GM19025 (cell line): Measurements from ENCODE around the gene FGF14.

ENCODE experiments used
- ATAC-seq: cut with Tn5 transposase; IDR thresholded peaks from one replicate; pipeline ENCODE4 v1.9.1; 2021; ENCODE audit warnings: mild to moderate bottlenecking, low read depth, moderate library complexity; ENCODE audit not compliant: unreplicated experiment

The FGF14 gene

GRCh38 chr13:101708115-101708514 lies 693.7 kb downstream of the FGF14 start:
- ATAC-seq, result no peak

GRCh38 chr13:101707659-101708058 lies 694.2 kb downstream of the FGF14 start:
- ATAC-seq, result no peak

GRCh38 chr13:101706651-101707050 lies 695.2 kb downstream of the FGF14 start:
- no peak for ATAC-seq

- no peak for ATAC-seq
Measured at GRCh38 chr13:101703838-101704237, 698.0 kb downstream of the FGF14 start.

- ATAC-seq, result no peak
Measured at GRCh38 chr13:101703081-101703480, 698.8 kb downstream of the FGF14 start.

- no peak for ATAC-seq
Measured at GRCh38 chr13:101700598-101700997, 701.2 kb downstream of the FGF14 start.

- ATAC-seq, result no peak
Measured at GRCh38 chr13:101698400-101698799, 703.4 kb downstream of the FGF14 start.

- ATAC-seq, result no peak
Measured at GRCh38 chr13:101697745-101698144, 704.1 kb downstream of the FGF14 start.

- ATAC-seq, result no peak
Measured at GRCh38 chr13:101695870-101696516, 705.9 kb downstream of the FGF14 start.

GRCh38 chr13:101691341-101691860 lies 710.4 kb downstream of the FGF14 start:
- no peak for ATAC-seq

- ATAC-seq, result no peak
Measured at GRCh38 chr13:101690871-101691270, 711.0 kb downstream of the FGF14 start.

GRCh38 chr13:101686003-101686402 lies 715.8 kb downstream of the FGF14 start:
- no peak for ATAC-seq

GRCh38 chr13:101681834-101682233 lies 720.0 kb downstream of the FGF14 start:
- no peak for ATAC-seq

GRCh38 chr13:101673360-101674105 lies 728.3 kb downstream of the FGF14 start:
- ATAC-seq, result no peak

GRCh38 chr13:101661839-101662238 lies 740.0 kb downstream of the FGF14 start:
- ATAC-seq, result no peak
